HepG2 (cell line): Measurements from ENCODE around the gene CHST14. TPM values are rescaled to one million over a fixed set of nuclear protein-coding genes. Genes with fewer than 3 reads are reported as not detected.

Experiments used
- ARID2 ChIP-seq: sonication (generic); formaldehyde crosslinking; IDR thresholded peaks from 2 replicates; pipeline ENCODE4 v1.8.1; 2022; ENCODE audit warnings: mild to moderate bottlenecking, missing genetic modification reagents, borderline replicate concordance
- ATM ChIP-seq: fragments of 450-650 bp; IDR thresholded peaks from 2 replicates; pipeline ENCODE4 v1.7.1; 2017; ENCODE audit warnings: mild to moderate bottlenecking, borderline replicate concordance
- HNRNPK ChIP-seq: fragments of 200-400 bp; formaldehyde crosslinking; IDR thresholded peaks from 2 replicates; pipeline ENCODE4 v1.6.1; 2018; ENCODE audit warnings: low read length, low read depth, moderate library complexity, mild to moderate bottlenecking; ENCODE audit not compliant: poor library complexity, severe bottlenecking
- HNRNPLL ChIP-seq: fragments of 200-400 bp; formaldehyde crosslinking; IDR thresholded peaks from 2 replicates; pipeline ENCODE4 v1.6.1; 2017; ENCODE audit warnings: mild to moderate bottlenecking, low read depth, low read length; ENCODE audit not compliant: poor library complexity, severe bottlenecking
- IKZF4 ChIP-seq: sonication (generic); formaldehyde crosslinking; IDR thresholded peaks from 2 replicates; pipeline ENCODE4 v1.5.1; 2020; ENCODE audit warnings: borderline replicate concordance, mild to moderate bottlenecking, low read depth, missing genetic modification reagents; ENCODE audit errors: not compliant biosample characterization
- POLR2AphosphoS2 ChIP-seq: IDR thresholded peaks from 2 replicates; pipeline ENCODE4 v1.6.1; 2011; ENCODE audit warnings: low read depth, low read length, improper control_type of control experiment
- RBM39 ChIP-seq: fragments of 200-400 bp; formaldehyde crosslinking; IDR thresholded peaks from one replicate; pipeline ENCODE4 v1.6.1; 2018; ENCODE audit warnings: antibody characterized with exemption, mild to moderate bottlenecking, low read depth, low read length; ENCODE audit not compliant: poor library complexity, severe bottlenecking
- RCOR2 ChIP-seq: IDR thresholded peaks from 2 replicates; pipeline ENCODE4 v1.6.1; 2016; ENCODE audit warnings: missing biosample characterization, missing genetic modification reagents
- RORA ChIP-seq: sonication (generic); formaldehyde crosslinking; IDR thresholded peaks from 2 replicates; pipeline ENCODE4 v1.5.0; 2020; ENCODE audit warnings: mild to moderate bottlenecking, missing genetic modification reagents, moderate library complexity
- SMARCC2 ChIP-seq: fragments of 450-650 bp; IDR thresholded peaks from 2 replicates; pipeline ENCODE4 v1.6.1; 2017; ENCODE audit warnings: antibody characterized with exemption, mild to moderate bottlenecking
- TAF1 ChIP-seq: sonication (generic); formaldehyde crosslinking; IDR thresholded peaks from 2 replicates; pipeline ENCODE4 v1.4.0; 2020; ENCODE audit warnings: missing genetic modification reagents
- ZBTB20 ChIP-seq: sonication (generic); formaldehyde crosslinking; IDR thresholded peaks from 2 replicates; pipeline ENCODE4 v1.8.1; 2023; ENCODE audit warnings: missing genetic modification reagents, low read depth, mild to moderate bottlenecking, borderline replicate concordance
- ZBTB7B ChIP-seq: sonication (generic); formaldehyde crosslinking; IDR thresholded peaks from 2 replicates; pipeline ENCODE4 v1.4.0; 2020; ENCODE audit warnings: missing genetic modification reagents
- ZNF446 ChIP-seq: sonication (generic); formaldehyde crosslinking; IDR thresholded peaks from 2 replicates; pipeline ENCODE4 v1.5.0; 2020; ENCODE audit warnings: mild to moderate bottlenecking, missing genetic modification reagents
- ZNF841 ChIP-seq: sonication (generic); formaldehyde crosslinking; IDR thresholded peaks from 2 replicates; pipeline ENCODE4 v1.8.1; 2023; ENCODE audit warnings: missing genetic modification reagents, borderline replicate concordance
- ZSCAN25 ChIP-seq: sonication (generic); formaldehyde crosslinking; IDR thresholded peaks from 2 replicates; pipeline ENCODE4 v1.8.0; 2022; ENCODE audit warnings: mild to moderate bottlenecking, missing genetic modification reagents
- polyA plus RNA-seq, 8 experiments: library from polyadenylated mRNA; depleted of rRNA in 3 of 8; stranded (reverse) in 7 of 8; unstranded in 1 of 8; fragments of >200 nt; fragmentation: Illumina TruSeq in 4 of 8; extraction: Trizol in 4 of 8; gene quantifications; 2 replicates each; pipeline versions ENCODE4 v1.2.1 to v1.2.3, GENCODE V29; 2011 to 2016; ENCODE audit warnings: low read depth in 4 of 8, missing spikeins in 1 of 8, mixed read lengths in 1 of 8; ENCODE audit not compliant: insufficient read depth in 1 of 8
- total RNA-seq, 5 experiments: library from RNA; depleted of rRNA; stranded (reverse); fragments of >200 nt; fragmentation: Illumina TruSeq; extraction: Trizol; gene quantifications; 2 replicates each; pipeline ENCODE4 v1.2.3, GENCODE V29; 2016; ENCODE audit warnings: low read depth in 1 of 5
- TF ChIP-seq, protein P1 (sequence below): sonication (generic); formaldehyde crosslinking; IDR thresholded peaks from 2 replicates; pipeline ENCODE4 v1.4.0; 2020; ENCODE audit warnings: mild to moderate bottlenecking, missing genetic modification reagents
- TF ChIP-seq, protein P2 (sequence below): sonication (generic); formaldehyde crosslinking; IDR thresholded peaks from 2 replicates; pipeline ENCODE4 v1.8.0; 2022; ENCODE audit warnings: missing genetic modification reagents, mild to moderate bottlenecking, inconsistent platforms, borderline replicate concordance
- TF ChIP-seq, protein P3 (sequence below): IDR thresholded peaks from 2 replicates; pipeline ENCODE4 v1.6.1; 2016; ENCODE audit warnings: missing compliant biosample characterization, missing genetic modification reagents, borderline replicate concordance

CHST14 gene
- total and polyA plus RNA-seq, 2 of the 13 experiments (the other 11 are each of a cell fraction or from before 2014, with no cell fraction given): 8.9 to 12.4 TPM

DNA sequence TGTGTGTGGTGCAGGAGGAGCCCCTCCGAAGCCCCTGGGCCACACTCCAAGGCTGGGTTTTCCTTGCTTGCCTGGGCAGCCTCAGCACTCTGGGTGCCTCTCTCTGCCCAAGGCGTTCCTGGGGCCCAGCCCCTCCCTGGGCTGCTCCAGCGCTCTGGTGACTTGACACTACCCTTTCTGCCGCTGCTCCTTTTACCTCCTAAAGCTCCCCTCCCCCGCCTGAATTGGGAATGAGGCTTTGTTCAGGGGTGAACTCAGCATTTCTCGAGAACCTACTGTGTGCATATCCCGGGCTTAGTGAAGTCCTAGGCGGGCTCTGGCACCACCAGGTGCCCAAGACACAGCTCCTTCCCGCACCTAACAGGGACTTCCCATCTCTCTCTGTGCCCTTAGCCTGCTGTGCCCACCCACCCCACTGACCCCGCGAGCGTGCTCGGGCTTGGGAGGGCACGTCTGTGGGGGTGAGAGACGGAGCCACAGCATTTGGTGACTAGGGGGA lies 31.3 kb upstream of the CHST14 start (continued):
- TF ChIP-seq ARID2 (no peak), HNRNPK (no peak), SMARCC2 (no peak), ZNF841 (CRISPR knock-in tag) (no peak), RORA (no peak), ZBTB20 (no peak), IKZF4 (CRISPR knock-in tag) (peak; percentile 32), TAF1 (CRISPR knock-in tag) (no peak), HNRNPLL (peak; percentile 9), ATM (no peak), ZNF446 (CRISPR knock-in tag) (no peak), RCOR2 (CRISPR knock-in tag) (no peak), POLR2AphosphoS2 (no peak), ZBTB7B (CRISPR knock-in tag) (0 out of 2 replicates have a peak, but pooled peaks have one; percentile 38), RBM39 (peak; percentile 37), ZSCAN25 (CRISPR knock-in tag) (no peak)
- TF ChIP-seq, protein P1, sequence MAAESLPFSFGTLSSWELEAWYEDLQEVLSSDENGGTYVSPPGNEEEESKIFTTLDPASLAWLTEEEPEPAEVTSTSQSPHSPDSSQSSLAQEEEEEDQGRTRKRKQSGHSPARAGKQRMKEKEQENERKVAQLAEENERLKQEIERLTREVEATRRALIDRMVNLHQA (CRISPR knock-in tag): no peak
- TF ChIP-seq, protein P2, sequence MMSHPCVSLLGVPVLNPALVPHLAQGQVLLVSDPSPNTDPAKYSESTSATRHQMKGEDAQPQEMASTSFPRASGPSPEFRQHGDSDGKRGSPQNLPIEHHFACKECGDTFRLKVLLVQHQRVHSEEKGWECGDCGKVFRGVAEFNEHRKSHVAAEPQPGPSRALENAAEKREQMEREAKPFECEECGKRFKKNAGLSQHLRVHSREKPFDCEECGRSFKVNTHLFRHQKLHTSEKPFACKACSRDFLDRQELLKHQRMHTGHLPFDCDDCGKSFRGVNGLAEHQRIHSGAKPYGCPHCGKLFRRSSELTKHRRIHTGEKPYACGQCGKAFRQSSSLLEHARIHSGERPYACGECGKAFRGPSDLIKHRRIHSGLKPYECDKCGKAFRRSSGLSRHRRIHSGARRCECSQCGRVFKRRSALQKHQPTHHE (CRISPR knock-in tag): no peak
- TF ChIP-seq, protein P3, sequence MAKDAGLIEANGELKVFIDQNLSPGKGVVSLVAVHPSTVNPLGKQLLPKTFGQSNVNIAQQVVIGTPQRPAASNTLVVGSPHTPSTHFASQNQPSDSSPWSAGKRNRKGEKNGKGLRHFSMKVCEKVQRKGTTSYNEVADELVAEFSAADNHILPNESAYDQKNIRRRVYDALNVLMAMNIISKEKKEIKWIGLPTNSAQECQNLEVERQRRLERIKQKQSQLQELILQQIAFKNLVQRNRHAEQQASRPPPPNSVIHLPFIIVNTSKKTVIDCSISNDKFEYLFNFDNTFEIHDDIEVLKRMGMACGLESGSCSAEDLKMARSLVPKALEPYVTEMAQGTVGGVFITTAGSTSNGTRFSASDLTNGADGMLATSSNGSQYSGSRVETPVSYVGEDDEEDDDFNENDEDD: no peak
